PFSK-1 (cell line): ENCODE measurements around the gene ZNF608.

Experiments used
- FOXP2 ChIP-seq: optimal IDR thresholded peaks from 2 replicates; pipeline ENCODE3; 2011; ENCODE audit warnings: borderline replicate concordance, control low read depth, inconsistent platforms; ENCODE audit not compliant: insufficient read depth; ENCODE audit errors: extremely low read length, extremely low read depth
- POLR2AphosphoS5 ChIP-seq: IDR thresholded peaks from 2 replicates; pipeline ENCODE4 v1.6.1; 2012; ENCODE audit warnings: low read depth, mild to moderate bottlenecking, control low read depth, low read length, moderate library complexity
- SIN3A ChIP-seq: IDR thresholded peaks from 2 replicates; pipeline ENCODE4 v1.6.1; 2012; ENCODE audit warnings: mild to moderate bottlenecking, low read length, moderate library complexity, borderline replicate concordance; ENCODE audit not compliant: insufficient read depth
- TAF1 ChIP-seq: IDR thresholded peaks from 2 replicates; pipeline ENCODE4 v1.6.1; 2012; ENCODE audit warnings: low read length, control low read depth, borderline replicate concordance; ENCODE audit not compliant: insufficient read depth
- TF ChIP-seq, protein P1 (sequence below), 2 experiments: IDR thresholded peaks; 2 replicates each; pipeline versions ENCODE4 v1.6.1 to v1.8.0; 2011 to 2012; ENCODE audit warnings: low read depth in 2 of 2, low read length in 2 of 2, control low read depth in 1 of 2, inconsistent platforms in 1 of 2, mild to moderate bottlenecking in 1 of 2, moderate library complexity in 1 of 2; ENCODE audit not compliant: insufficient read depth in 1 of 2

ZNF608 gene

DNA sequence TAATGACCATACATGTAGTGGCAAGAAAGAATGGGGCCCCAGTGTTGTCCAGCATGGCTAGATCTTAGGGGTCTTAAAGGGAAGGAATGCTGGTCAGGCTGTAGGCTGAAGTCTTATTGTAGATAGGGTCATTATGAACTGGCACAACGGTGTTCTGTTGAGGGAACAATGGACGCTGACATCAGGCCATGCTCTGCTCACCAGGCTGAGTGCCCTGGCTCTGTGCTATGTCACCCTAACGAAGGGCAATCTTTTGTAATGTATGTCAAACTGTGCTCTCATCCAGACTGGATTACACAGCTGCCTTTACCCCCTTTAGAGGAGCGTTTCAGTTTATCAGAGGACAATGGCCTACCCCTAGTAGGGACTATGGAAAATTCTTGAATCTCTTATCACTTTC, 14.6 kb upstream of the ZNF608 start:
- TF ChIP-seq, protein P1, sequence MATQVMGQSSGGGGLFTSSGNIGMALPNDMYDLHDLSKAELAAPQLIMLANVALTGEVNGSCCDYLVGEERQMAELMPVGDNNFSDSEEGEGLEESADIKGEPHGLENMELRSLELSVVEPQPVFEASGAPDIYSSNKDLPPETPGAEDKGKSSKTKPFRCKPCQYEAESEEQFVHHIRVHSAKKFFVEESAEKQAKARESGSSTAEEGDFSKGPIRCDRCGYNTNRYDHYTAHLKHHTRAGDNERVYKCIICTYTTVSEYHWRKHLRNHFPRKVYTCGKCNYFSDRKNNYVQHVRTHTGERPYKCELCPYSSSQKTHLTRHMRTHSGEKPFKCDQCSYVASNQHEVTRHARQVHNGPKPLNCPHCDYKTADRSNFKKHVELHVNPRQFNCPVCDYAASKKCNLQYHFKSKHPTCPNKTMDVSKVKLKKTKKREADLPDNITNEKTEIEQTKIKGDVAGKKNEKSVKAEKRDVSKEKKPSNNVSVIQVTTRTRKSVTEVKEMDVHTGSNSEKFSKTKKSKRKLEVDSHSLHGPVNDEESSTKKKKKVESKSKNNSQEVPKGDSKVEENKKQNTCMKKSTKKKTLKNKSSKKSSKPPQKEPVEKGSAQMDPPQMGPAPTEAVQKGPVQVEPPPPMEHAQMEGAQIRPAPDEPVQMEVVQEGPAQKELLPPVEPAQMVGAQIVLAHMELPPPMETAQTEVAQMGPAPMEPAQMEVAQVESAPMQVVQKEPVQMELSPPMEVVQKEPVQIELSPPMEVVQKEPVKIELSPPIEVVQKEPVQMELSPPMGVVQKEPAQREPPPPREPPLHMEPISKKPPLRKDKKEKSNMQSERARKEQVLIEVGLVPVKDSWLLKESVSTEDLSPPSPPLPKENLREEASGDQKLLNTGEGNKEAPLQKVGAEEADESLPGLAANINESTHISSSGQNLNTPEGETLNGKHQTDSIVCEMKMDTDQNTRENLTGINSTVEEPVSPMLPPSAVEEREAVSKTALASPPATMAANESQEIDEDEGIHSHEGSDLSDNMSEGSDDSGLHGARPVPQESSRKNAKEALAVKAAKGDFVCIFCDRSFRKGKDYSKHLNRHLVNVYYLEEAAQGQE (IDR thresholded peaks at IDR 0.05; ENCODE audit: insufficient read depth in 1 of 2, low read depth in 2 of 2, low read length in 2 of 2) = no peak
- TF ChIP-seq FOXP2 (no peak), SIN3A (no peak), POLR2AphosphoS5 (no peak), TAF1 (no peak)

DNA sequence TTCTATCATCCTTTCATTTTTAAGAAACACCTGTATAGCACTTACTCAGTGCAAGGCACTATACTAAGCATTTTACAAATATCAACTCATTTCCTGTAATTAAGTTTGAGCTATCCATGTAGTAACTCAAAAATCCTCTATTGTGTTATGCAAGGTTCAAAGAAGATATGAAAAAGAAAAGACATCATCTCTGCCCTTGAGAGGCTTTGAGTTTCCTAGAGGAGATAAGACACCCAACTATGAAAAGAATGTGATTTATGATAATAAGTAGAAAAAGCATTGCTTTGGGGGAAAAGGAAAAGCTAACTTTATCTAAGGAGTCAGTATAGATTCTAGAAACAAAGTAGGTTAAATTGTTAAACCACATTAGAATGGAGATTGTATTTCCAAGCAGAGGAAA, 14.2 kb upstream of the ZNF608 start:
- TF ChIP-seq SIN3A (no peak), FOXP2 (no peak), TAF1 (no peak), POLR2AphosphoS5 (no peak)
- TF ChIP-seq, protein P1 (IDR thresholded peaks at IDR 0.05; ENCODE audit: insufficient read depth in 1 of 2, low read depth in 2 of 2, low read length in 2 of 2) = no peak

DNA sequence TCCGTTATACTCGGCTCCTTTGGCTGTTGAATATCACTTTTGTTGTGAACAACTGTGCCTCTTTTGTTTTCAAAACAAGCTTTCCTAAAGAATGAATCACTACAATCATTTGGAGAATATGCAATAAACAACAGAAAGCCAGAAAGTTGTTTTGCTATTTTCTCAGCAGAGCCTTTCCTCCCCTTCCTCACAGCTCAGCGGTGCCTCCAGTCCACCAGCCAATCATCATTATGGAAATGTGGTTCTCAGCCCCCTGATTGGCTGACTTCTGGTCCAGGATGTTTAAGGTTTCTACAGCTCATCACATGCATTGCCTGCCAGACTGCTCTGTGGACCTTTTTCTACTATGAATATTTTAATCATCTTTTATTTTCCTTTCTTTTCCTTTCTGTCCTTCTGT, 9.1 kb upstream of the ZNF608 start:
- TF ChIP-seq POLR2AphosphoS5 = no peak

DNA sequence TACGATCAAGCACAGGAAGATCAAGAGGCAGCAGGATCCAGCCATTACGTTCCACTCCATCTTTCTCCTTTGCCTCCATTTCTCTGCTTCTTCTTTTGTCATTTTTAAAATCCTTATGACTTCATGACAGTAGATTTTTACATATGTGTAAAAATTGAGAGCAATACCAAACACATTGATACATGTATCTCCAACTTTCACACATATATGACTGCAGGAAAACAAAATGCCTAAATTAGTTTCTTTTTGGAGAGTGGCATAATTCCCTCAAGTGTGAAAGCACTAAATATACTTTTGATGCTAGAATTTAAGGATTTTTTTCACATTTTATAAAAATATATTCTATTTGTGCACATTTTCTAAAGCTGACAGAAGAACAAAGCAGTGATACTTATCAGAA, 8.6 kb upstream of the ZNF608 start:
- TF ChIP-seq TAF1 (no peak), SIN3A (no peak), POLR2AphosphoS5 (no peak), FOXP2 (no peak)
- TF ChIP-seq, protein P1 (IDR thresholded peaks at IDR 0.05; ENCODE audit: insufficient read depth in 1 of 2, low read depth in 2 of 2, low read length in 2 of 2) = no peak

DNA sequence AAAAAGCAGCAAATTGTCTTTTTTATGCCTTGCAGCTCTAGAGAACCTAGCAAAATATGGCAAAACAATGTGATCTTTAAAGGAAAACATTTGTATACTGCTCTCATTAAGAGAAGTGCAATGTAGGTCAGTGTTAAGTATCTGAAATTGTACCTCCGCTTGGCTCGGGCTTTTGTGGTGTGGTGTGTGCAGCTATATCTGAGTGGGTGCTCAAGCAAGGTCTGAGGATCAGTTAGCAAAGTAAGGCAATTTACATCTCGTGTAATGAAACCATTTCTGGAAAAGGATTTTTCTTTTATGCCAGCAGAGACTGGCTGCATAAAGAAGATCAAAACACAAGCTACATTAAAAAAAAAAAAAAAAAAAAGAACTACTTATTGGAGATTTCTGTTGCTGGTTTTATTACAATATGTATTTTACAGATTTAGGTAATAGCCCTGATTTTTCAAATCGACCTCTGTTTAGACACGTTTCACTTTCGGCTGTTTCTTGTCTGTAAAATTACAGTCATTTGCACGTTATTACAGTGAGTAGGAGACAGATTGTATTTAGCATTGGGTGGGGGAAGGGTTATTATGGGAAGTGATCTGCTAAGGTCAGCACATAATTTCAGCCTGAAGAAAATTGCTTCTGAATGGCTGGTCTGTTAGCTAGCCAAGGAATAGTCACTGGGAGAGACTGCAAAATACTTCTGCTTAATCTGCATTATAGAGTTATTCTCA, 7.9 kb upstream of the ZNF608 start:
- TF ChIP-seq SIN3A (no peak), POLR2AphosphoS5 (no peak), FOXP2 (no peak)
- TF ChIP-seq, protein P1 (IDR thresholded peaks at IDR 0.05; ENCODE audit: insufficient read depth in 1 of 2, low read depth in 2 of 2, low read length in 2 of 2) = no peak
